ENCODE results near the gene RTN4R.

- TF ChIP-seq ZNF841 (CRISPR knock-in tag; IDR thresholded peaks at IDR 0.05; ENCODE audit: borderline replicate concordance) (no peak), THRA (CRISPR knock-in tag; IDR thresholded peaks at IDR 0.05; ENCODE audit: borderline replicate concordance) (no peak)
These were observed 5.7 kb upstream of the RTN4R start for GRCh38 chr22:20273758-20274181.

Measured in HepG2 (cell line).